Hepatocyte (in vitro differentiated cells): ENCODE results near the gene SLC7A5. TPM values are rescaled to one million over a fixed set of nuclear protein-coding genes. Genes with fewer than 3 reads are reported as not detected.

Source experiments
- microRNA-seq: library from miRNA; unstranded; fragments of <30 nt; microRNA quantifications from one replicate; pipeline ENCODE4, GENCODE V29; 2017
- polyA plus RNA-seq: library from polyadenylated mRNA; unstranded; fragments of >200 nt; fragmentation: Nextera tagmentation; extraction: Ambion mirVana; gene quantifications from 2 replicates; pipeline ENCODE4 v1.2.1, GENCODE V29; 2016
- small RNA-seq: library from RNA; depleted of rRNA; stranded (forward); fragments of <200 nt; gene quantifications from one replicate; pipeline ENCODE3, GENCODE V24; 2014
- total RNA-seq: library from RNA; depleted of rRNA; stranded (reverse); fragments of >200 nt; gene quantifications from 2 replicates; pipeline ENCODE4 v1.2.3, GENCODE V29; 2014

The SLC7A5 gene
- total and polyA plus RNA-seq, 2 experiments from 2014 or later = 29.3 to 52.5 TPM

Small RNA genes lying within 50 kb of the gene (microRNA-seq; reads per million reads assigned to microRNA genes)
- not detected for gene MIR6775

Small RNA genes lying within 50 kb of the gene (small RNA-seq; reads per million reads assigned to genes)
- gene MIR6775 = not detected

Other genes with a start within 250 kb of the SLC7A5 start
- 12.8 and 16.3 TPM in 2 replicates for gene KLHDC4, start 103.5 kb downstream of the SLC7A5 start, total RNA-seq
- gene KLHDC4, start 103.5 kb downstream of the SLC7A5 start, polyA plus RNA-seq = 15.6 and 17.7 TPM in 2 replicates
- 1.7 and 1.9 TPM in 2 replicates for gene CA5A, start 67.0 kb upstream of the SLC7A5 start, total RNA-seq
- gene CA5A, start 67.0 kb upstream of the SLC7A5 start, polyA plus RNA-seq = 0.91 and 1.0 TPM in 2 replicates
- gene BANP, start 81.9 kb upstream of the SLC7A5 start, total RNA-seq = 17.9 and 23.8 TPM in 2 replicates
- 17.3 and 22.8 TPM in 2 replicates for gene BANP, start 81.9 kb upstream of the SLC7A5 start, polyA plus RNA-seq